Astrocyte (in vitro differentiated cells and primary cell): Measurements from ENCODE around the gene MMP24OS. TPM values are rescaled to one million over a fixed set of nuclear protein-coding genes. Genes with fewer than 3 reads are reported as not detected.
A peak's percentile ranks its signal among the peaks of the same experiment; 100 is the strongest.

ENCODE experiments used
- DNase-seq: peaks from one replicate; pipeline ENCODE4 v3.0.0-alpha.2; 2010; ENCODE audit warnings: low read depth
- FAIRE-seq: peaks from 2 replicates; lab custom pipeline; 2011; peaks lifted over from hg19 to GRCh38; lab: Jason Lieb, UNC
- H2AFZ ChIP-seq: 2 replicates; pipeline ENCODE4 v1.6.0; 2012; ENCODE audit warnings: low read depth, low read length, inconsistent platforms
- H3K27ac ChIP-seq: 2 replicates; pipeline ENCODE4 v1.5.1; 2011; ENCODE audit warnings: low read depth, low read length, inconsistent platforms
- H3K27me3 ChIP-seq: 2 replicates; pipeline ENCODE4 v1.6.0; 2011; ENCODE audit warnings: low read length, inconsistent platforms; ENCODE audit not compliant: insufficient read depth
- H3K36me3 ChIP-seq: 2 replicates; pipeline ENCODE4 v1.5.1; 2011; ENCODE audit warnings: low read length, inconsistent platforms; ENCODE audit not compliant: insufficient read depth
- H3K4me1 ChIP-seq: 2 replicates; pipeline ENCODE4 v1.5.1; 2011; ENCODE audit warnings: low read length, inconsistent platforms; ENCODE audit not compliant: insufficient read depth
- H3K4me2 ChIP-seq: 2 replicates; pipeline ENCODE4 v1.6.0; 2012; ENCODE audit warnings: low read length, inconsistent platforms
- H3K4me3 ChIP-seq: 2 replicates; pipeline ENCODE4 v1.5.1; 2011; ENCODE audit warnings: low read depth, mild to moderate bottlenecking, low read length, inconsistent platforms; ENCODE audit not compliant: insufficient read depth
- H3K79me2 ChIP-seq: 2 replicates; pipeline ENCODE4 v1.6.0; 2012; ENCODE audit warnings: mild to moderate bottlenecking, low read length, inconsistent platforms; ENCODE audit not compliant: insufficient read depth
- H3K9ac ChIP-seq: 2 replicates; pipeline ENCODE4 v1.6.0; 2012; ENCODE audit warnings: mild to moderate bottlenecking, low read length, inconsistent platforms
- H3K9me3 ChIP-seq: 2 replicates; pipeline ENCODE4 v1.5.1; 2012; ENCODE audit warnings: low read depth, mild to moderate bottlenecking, low read length, inconsistent platforms; ENCODE audit not compliant: insufficient read depth
- H4K20me1 ChIP-seq: 2 replicates; pipeline ENCODE4 v1.6.0; 2012; ENCODE audit warnings: low read length, inconsistent platforms; ENCODE audit not compliant: insufficient read depth
- H3K27ac Mint-ChIP-seq: one replicate; pipeline ENCODE4 v1.8.0; 2021; ENCODE audit warnings: mild to moderate bottlenecking, mixed read lengths; ENCODE audit not compliant: unreplicated experiment
- H3K27me3 Mint-ChIP-seq: one replicate; pipeline ENCODE4 v1.8.0; 2021; ENCODE audit warnings: low read depth, mixed read lengths; ENCODE audit not compliant: unreplicated experiment
- H3K36me3 Mint-ChIP-seq: one replicate; pipeline ENCODE4 v1.8.0; 2021; ENCODE audit warnings: low read depth, mixed read lengths; ENCODE audit not compliant: unreplicated experiment
- H3K4me1 Mint-ChIP-seq: one replicate; pipeline ENCODE4 v1.8.0; 2021; ENCODE audit warnings: low read depth, mixed read lengths; ENCODE audit not compliant: unreplicated experiment
- H3K4me3 Mint-ChIP-seq: one replicate; pipeline ENCODE4 v1.8.0; 2021; ENCODE audit warnings: mild to moderate bottlenecking, moderate library complexity, mixed read lengths; ENCODE audit not compliant: unreplicated experiment
- H3K9me3 Mint-ChIP-seq: one replicate; pipeline ENCODE4 v1.8.0; 2021; ENCODE audit warnings: mild to moderate bottlenecking, mixed read lengths; ENCODE audit not compliant: unreplicated experiment
- EZH2 ChIP-seq: IDR thresholded peaks from 2 replicates; pipeline ENCODE4 v1.6.1; 2012; ENCODE audit warnings: mild to moderate bottlenecking, low read length, inconsistent platforms; ENCODE audit not compliant: insufficient read depth
- total RNA-seq: library from RNA; stranded (reverse); gene quantifications from 2 replicates; pipeline ENCODE4 v1.2.1, GENCODE V29; 2021
- TF ChIP-seq, protein P1 (sequence below): IDR thresholded peaks from 2 replicates; pipeline ENCODE4 v1.5.1; 2011; ENCODE audit warnings: low read depth, mild to moderate bottlenecking, inconsistent platforms, low read length, moderate library complexity; ENCODE audit not compliant: insufficient read depth

MMP24OS gene
- total RNA-seq, 1 donor from 2014 or later: 86.5 TPM

DNA sequence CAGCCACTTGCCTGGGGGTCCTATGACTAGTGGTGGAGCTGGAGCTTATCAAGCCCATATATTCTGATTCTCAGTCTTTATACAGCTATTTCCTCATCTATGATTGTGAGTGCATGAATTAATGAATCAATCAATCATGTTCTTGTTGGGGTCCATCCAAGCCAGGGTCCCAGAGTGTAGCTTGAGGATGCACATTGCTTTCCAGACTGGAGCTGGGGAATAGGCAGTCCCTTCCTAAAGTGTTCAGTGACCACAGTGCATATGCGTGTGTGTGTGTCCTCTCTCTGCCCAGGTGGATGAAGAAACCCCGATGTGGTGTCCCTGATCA lies 26.3 kb downstream of the MMP24OS start:
- Mint-ChIP-seq H3K9me3 (peaks cover 2% of the 10 kb centered on the region), H3K4me1 (peaks cover 4% of the 10 kb centered on the region), H3K36me3 (peaks cover 12% of the 10 kb centered on the region), H3K27me3 (peaks cover 2% of the 10 kb centered on the region), H3K4me3 (no peak overlapping the region), H3K27ac (no peak overlapping the region)
- FAIRE-seq: no peak
- H3K79me2 ChIP-seq: no peaks in the 10 kb centered on the region
- no peaks in the 10 kb centered on the region for H3K36me3 ChIP-seq
- no peak overlapping the region for H3K9ac ChIP-seq
- H4K20me1 ChIP-seq: no peaks in the 10 kb centered on the region
- no peak for DNase-seq
- no peak overlapping the region for H2AFZ ChIP-seq
- no peaks in the 10 kb centered on the region for H3K27me3 ChIP-seq
- no peaks in the 10 kb centered on the region for H3K9me3 ChIP-seq
- no peak for TF ChIP-seq EZH2
- TF ChIP-seq, protein P1, sequence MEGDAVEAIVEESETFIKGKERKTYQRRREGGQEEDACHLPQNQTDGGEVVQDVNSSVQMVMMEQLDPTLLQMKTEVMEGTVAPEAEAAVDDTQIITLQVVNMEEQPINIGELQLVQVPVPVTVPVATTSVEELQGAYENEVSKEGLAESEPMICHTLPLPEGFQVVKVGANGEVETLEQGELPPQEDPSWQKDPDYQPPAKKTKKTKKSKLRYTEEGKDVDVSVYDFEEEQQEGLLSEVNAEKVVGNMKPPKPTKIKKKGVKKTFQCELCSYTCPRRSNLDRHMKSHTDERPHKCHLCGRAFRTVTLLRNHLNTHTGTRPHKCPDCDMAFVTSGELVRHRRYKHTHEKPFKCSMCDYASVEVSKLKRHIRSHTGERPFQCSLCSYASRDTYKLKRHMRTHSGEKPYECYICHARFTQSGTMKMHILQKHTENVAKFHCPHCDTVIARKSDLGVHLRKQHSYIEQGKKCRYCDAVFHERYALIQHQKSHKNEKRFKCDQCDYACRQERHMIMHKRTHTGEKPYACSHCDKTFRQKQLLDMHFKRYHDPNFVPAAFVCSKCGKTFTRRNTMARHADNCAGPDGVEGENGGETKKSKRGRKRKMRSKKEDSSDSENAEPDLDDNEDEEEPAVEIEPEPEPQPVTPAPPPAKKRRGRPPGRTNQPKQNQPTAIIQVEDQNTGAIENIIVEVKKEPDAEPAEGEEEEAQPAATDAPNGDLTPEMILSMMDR: no peak
- H3K4me3 ChIP-seq: no peak overlapping the region
- no peak overlapping the region for H3K4me2 ChIP-seq
- H3K4me1 ChIP-seq: no peaks in the 10 kb centered on the region
- H3K27ac ChIP-seq: no peak overlapping the region

- Histone ChIP-seq H3K4me3 (no peak overlapping the region), H3K9me3 (no peaks in the 10 kb centered on the region), H3K9ac (no peak overlapping the region), H3K36me3 (no peaks in the 10 kb centered on the region), H2AFZ (no peak overlapping the region), H3K4me1 (no peaks in the 10 kb centered on the region), H3K27ac (no peak overlapping the region), H3K79me2 (no peaks in the 10 kb centered on the region), H3K4me2 (no peak overlapping the region), H3K27me3 (peaks cover 4% of the 10 kb centered on the region), H4K20me1 (no peaks in the 10 kb centered on the region)
- peak overlapping the region; percentile 34 for H3K27ac Mint-ChIP-seq
- H3K9me3 Mint-ChIP-seq: peaks cover 2% of the 10 kb centered on the region
- H3K36me3 Mint-ChIP-seq: peaks cover 3% of the 10 kb centered on the region
- H3K27me3 Mint-ChIP-seq: no peaks in the 10 kb centered on the region
- peak; percentile 38 for DNase-seq
- TF ChIP-seq EZH2: no peak
- H3K4me3 Mint-ChIP-seq: no peak overlapping the region
- H3K4me1 Mint-ChIP-seq: peaks cover 4% of the 10 kb centered on the region
- FAIRE-seq: no peak
Observed at GRCh38 chr20:35248641-35249475, 29.1 kb downstream of the MMP24OS start.

- Mint-ChIP-seq H3K27ac (no peak overlapping the region), H3K36me3 (peaks cover 3% of the 10 kb centered on the region), H3K4me3 (no peak overlapping the region), H3K4me1 (peaks cover 4% of the 10 kb centered on the region), H3K9me3 (peaks cover 2% of the 10 kb centered on the region), H3K27me3 (peaks cover 1% of the 10 kb centered on the region)
- H3K9me3 ChIP-seq: no peaks in the 10 kb centered on the region
- H4K20me1 ChIP-seq: no peaks in the 10 kb centered on the region
- H3K27ac ChIP-seq: no peak overlapping the region
- no peaks in the 10 kb centered on the region for H3K4me1 ChIP-seq
- FAIRE-seq (no peak), DNase-seq (no peak)
- TF ChIP-seq EZH2: no peak
- TF ChIP-seq, protein P1: no peak
- H2AFZ ChIP-seq: no peak overlapping the region
- H3K9ac ChIP-seq: no peak overlapping the region
- H3K27me3 ChIP-seq: peaks cover 13% of the 10 kb centered on the region
- no peaks in the 10 kb centered on the region for H3K79me2 ChIP-seq
- no peak overlapping the region for H3K4me2 ChIP-seq
- H3K4me3 ChIP-seq: no peak overlapping the region
- no peaks in the 10 kb centered on the region for H3K36me3 ChIP-seq
Observed at GRCh38 chr20:35246723-35247122, 31.2 kb downstream of the MMP24OS start.
